Measurements from ENCODE around the gene USP37. TPM values are rescaled to one million over a fixed set of nuclear protein-coding genes. Genes with fewer than 3 reads are reported as not detected.
"Not testable (repeated sequence)": the region's sequence is repeated elsewhere in the genome, so short reads cannot be mapped to it uniquely, and the experiment has no call there.

USP37 gene
- total RNA-seq, 1 experiment from 2014 or later: 31.0 TPM

- TF ChIP-seq CTCF (conservative IDR thresholded peaks at IDR 0.05; ENCODE audit: low read depth, low read length): no peak
- no peak for TF ChIP-seq EZH2 (IDR thresholded peaks at IDR 0.05; ENCODE audit: borderline replicate concordance, low read depth, low read length, poor library complexity, severe bottlenecking)
- Histone ChIP-seq H3K9me3 (ENCODE audit: low read depth, low read length, poor library complexity, severe bottlenecking) (no peaks in the 10 kb centered on the region), H3K36me3 (ENCODE audit: insufficient read depth, low read length, poor library complexity, severe bottlenecking) (peaks cover 50% of the 10 kb centered on the region), H3K4me1 (ENCODE audit: insufficient read depth, low read length, poor library complexity, severe bottlenecking) (no peaks in the 10 kb centered on the region), H3K27me3 (replicated peaks; ENCODE audit: insufficient read depth, low read depth, low read length, poor library complexity) (no peaks in the 10 kb centered on the region), H3K4me3 (ENCODE audit: low read depth, low read length, poor library complexity, severe bottlenecking) (no peak overlapping the region), H3K27ac (ENCODE audit: low read depth, low read length, poor library complexity, severe bottlenecking) (no peak overlapping the region)
- intact Hi-C loops (cut with micrococcal nuclease; ENCODE audit: unreplicated experiment): no loop called here
- ChIA-PET POLR2A (ENCODE audit: low non-redundant PET) (no interaction called here), CTCF (no interaction called here)
- BruUV-seq (replicated peaks): no TSS peak
- DNase-seq (ENCODE audit: low spot score): no peak
Observed at GRCh38 chr2:218536804-218537494, 31.2 kb downstream of the USP37 start.

GRCh38 chr2:218529990-218530389 is 38.2 kb downstream of the USP37 start:
- intact Hi-C loops (cut with micrococcal nuclease; ENCODE audit: unreplicated experiment): no loop called here
- BruUV-seq (replicated peaks): no TSS peak
- TF ChIP-seq CTCF (conservative IDR thresholded peaks at IDR 0.05; ENCODE audit: low read depth, low read length) (no peak), EZH2 (IDR thresholded peaks at IDR 0.05; ENCODE audit: borderline replicate concordance, low read depth, low read length, poor library complexity, severe bottlenecking) (no peak)
- DNase-seq (ENCODE audit: low spot score): no peak
- POLR2A ChIA-PET (ENCODE audit: low non-redundant PET): no interaction called here
- CTCF ChIA-PET: no interaction called here
- Histone ChIP-seq H3K9me3 (ENCODE audit: low read depth, low read length, poor library complexity, severe bottlenecking) (peaks cover 6% of the 10 kb centered on the region), H3K4me3 (ENCODE audit: low read depth, low read length, poor library complexity, severe bottlenecking) (no peak overlapping the region), H3K27me3 (replicated peaks; ENCODE audit: insufficient read depth, low read depth, low read length, poor library complexity) (no peaks in the 10 kb centered on the region), H3K4me1 (ENCODE audit: insufficient read depth, low read length, poor library complexity, severe bottlenecking) (no peaks in the 10 kb centered on the region), H3K36me3 (ENCODE audit: insufficient read depth, low read length, poor library complexity, severe bottlenecking) (peaks cover 79% of the 10 kb centered on the region), H3K27ac (ENCODE audit: low read depth, low read length, poor library complexity, severe bottlenecking) (no peak overlapping the region)

GRCh38 chr2:218528409-218528808 is 39.7 kb downstream of the USP37 start:
- POLR2A ChIA-PET (ENCODE audit: low non-redundant PET); BruUV-seq (replicated peaks); intact Hi-C loops (cut with micrococcal nuclease; ENCODE audit: unreplicated experiment); H3K27ac ChIP-seq (ENCODE audit: low read depth, low read length, poor library complexity, severe bottlenecking); CTCF ChIA-PET; H3K4me3 ChIP-seq (ENCODE audit: low read depth, low read length, poor library complexity, severe bottlenecking); DNase-seq (ENCODE audit: low spot score); H3K9me3 ChIP-seq (ENCODE audit: low read depth, low read length, poor library complexity, severe bottlenecking); H3K4me1 ChIP-seq (ENCODE audit: insufficient read depth, low read length, poor library complexity, severe bottlenecking); H3K27me3 ChIP-seq (replicated peaks; ENCODE audit: insufficient read depth, low read depth, low read length, poor library complexity): not testable (repeated sequence)
- peaks cover 78% of the 10 kb centered on the region for H3K36me3 ChIP-seq (ENCODE audit: insufficient read depth, low read length, poor library complexity, severe bottlenecking)

GRCh38 chr2:218523651-218524050 is 44.5 kb downstream of the USP37 start:
- POLR2A ChIA-PET (ENCODE audit: low non-redundant PET): no interaction called here
- DNase-seq (ENCODE audit: low spot score): no peak
- CTCF ChIA-PET: no interaction called here
- intact Hi-C loops (cut with micrococcal nuclease; ENCODE audit: unreplicated experiment): no loop called here
- Histone ChIP-seq H3K27ac (ENCODE audit: low read depth, low read length, poor library complexity, severe bottlenecking) (no peak overlapping the region), H3K4me1 (ENCODE audit: insufficient read depth, low read length, poor library complexity, severe bottlenecking) (no peaks in the 10 kb centered on the region), H3K4me3 (ENCODE audit: low read depth, low read length, poor library complexity, severe bottlenecking) (no peak overlapping the region), H3K36me3 (ENCODE audit: insufficient read depth, low read length, poor library complexity, severe bottlenecking) (peaks cover 42% of the 10 kb centered on the region), H3K27me3 (replicated peaks; ENCODE audit: insufficient read depth, low read depth, low read length, poor library complexity) (no peaks in the 10 kb centered on the region), H3K9me3 (ENCODE audit: low read depth, low read length, poor library complexity, severe bottlenecking) (peaks cover 6% of the 10 kb centered on the region)
- no TSS peak for BruUV-seq (replicated peaks)
- TF ChIP-seq EZH2 (IDR thresholded peaks at IDR 0.05; ENCODE audit: borderline replicate concordance, low read depth, low read length, poor library complexity, severe bottlenecking) (no peak), CTCF (conservative IDR thresholded peaks at IDR 0.05; ENCODE audit: low read depth, low read length) (no peak)

Measured in A673 (cell line).